ENCODE data around the gene PKDCC. TPM values are rescaled to one million over a fixed set of nuclear protein-coding genes. Genes with fewer than 3 reads are reported as not detected.

Gene PKDCC
- total RNA-seq, 1 donor from 2014 or later: 210 TPM

DNA sequence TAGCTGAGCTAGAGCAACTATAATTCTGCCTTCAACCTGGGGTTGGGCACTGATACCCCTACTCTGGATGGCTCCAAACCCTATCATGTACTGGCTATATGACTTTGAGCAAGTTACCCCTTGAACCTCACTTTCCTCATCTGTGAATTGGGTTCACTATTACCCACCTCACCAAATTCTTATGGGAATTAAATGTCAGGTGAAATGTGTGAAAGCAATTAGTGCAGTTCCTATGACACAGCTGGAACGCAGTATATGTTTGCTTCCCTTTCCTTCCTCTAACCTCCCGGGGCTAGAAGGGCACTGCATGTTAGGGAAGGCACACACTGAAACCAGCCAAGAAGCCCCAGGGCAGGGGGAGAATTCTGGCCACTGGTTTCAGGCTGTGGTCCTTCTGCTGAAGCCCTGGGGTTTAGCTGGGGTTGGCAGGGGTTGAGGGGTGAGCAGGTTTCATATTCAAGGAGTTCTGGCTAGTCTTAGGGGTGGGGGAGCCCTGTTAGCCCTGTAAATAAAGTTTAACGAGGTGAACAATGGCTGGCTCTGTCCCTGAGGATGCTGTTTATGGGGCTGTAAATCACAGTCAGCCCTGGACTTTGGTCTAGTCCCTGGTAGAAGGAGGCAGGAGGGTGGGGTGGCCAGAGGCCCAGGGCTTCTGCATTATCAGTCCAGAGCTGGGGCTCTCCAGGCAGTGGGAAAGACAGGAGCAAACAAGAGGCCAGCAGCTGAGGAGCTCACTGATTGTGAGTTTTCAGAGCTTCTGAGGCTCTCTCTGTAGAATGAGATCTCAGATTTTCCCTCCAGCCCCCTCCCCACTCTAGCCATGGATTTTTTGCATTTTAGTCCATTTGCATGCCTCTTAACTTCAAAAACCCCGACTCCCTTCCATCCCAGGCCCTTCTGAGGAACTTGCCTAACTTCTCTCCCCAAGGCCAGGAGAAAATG, 8.0 kb downstream of the PKDCC start:
- Histone ChIP-seq H3K27me3 (no peaks in the 10 kb centered on the region), H3K4me3 (no peak overlapping the region), H3K36me3 (peaks cover 50 to 63% of the 10 kb centered on the region in 2 donors), H3K9me3 (no peaks in the 10 kb centered on the region), H3K4me1 (peaks cover 30 to 72% of the 10 kb centered on the region in 2 donors), H3K27ac (peak overlapping the region; percentile 97 to 98)
- intact Hi-C loops (cut with DNase I): no loop called here
- TF ChIP-seq, protein P1, sequence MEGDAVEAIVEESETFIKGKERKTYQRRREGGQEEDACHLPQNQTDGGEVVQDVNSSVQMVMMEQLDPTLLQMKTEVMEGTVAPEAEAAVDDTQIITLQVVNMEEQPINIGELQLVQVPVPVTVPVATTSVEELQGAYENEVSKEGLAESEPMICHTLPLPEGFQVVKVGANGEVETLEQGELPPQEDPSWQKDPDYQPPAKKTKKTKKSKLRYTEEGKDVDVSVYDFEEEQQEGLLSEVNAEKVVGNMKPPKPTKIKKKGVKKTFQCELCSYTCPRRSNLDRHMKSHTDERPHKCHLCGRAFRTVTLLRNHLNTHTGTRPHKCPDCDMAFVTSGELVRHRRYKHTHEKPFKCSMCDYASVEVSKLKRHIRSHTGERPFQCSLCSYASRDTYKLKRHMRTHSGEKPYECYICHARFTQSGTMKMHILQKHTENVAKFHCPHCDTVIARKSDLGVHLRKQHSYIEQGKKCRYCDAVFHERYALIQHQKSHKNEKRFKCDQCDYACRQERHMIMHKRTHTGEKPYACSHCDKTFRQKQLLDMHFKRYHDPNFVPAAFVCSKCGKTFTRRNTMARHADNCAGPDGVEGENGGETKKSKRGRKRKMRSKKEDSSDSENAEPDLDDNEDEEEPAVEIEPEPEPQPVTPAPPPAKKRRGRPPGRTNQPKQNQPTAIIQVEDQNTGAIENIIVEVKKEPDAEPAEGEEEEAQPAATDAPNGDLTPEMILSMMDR (IDR thresholded peaks at IDR 0.05): no peak
- no peak for DNase-seq (ENCODE audit: low spot score in 2 of 2)

DNA sequence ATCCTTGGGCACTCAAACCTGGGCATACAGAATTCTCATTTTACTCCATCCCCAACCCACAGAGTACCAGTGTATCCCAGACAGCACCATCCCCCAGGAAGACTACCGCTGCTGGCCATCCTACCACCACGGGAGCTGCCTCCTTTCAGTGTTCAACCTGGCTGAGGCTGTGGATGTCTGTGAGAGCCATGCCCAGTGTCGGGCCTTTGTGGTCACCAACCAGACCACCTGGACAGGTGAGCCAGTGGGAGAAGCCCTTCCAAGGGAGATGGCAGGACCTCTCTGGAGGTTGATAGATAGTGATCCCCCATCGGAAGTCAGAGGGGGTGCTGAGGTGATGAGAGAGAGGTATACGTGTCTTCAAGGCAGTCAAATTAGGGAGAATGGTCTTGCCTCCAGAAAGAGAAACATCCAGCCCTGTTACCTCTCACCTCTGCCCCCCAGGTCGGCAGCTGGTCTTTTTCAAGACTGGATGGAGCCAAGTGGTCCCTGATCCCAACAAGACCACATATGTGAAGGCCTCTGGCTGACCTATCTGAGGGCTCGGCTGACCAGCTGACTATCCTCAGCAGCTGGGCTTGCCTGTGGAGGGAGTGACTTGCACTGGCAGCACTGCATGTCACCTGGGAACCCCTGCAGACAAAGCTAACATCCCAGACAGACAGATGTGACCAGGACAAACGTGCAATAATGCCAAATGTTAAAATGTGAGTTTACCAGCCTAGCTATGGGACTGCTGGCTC, 9.5 kb downstream of the PKDCC start:
- H3K9me3 ChIP-seq: no peaks in the 10 kb centered on the region
- peak overlapping the region; percentile 97 to 98 for H3K27ac ChIP-seq
- H3K36me3 ChIP-seq: peaks cover 50 to 63% of the 10 kb centered on the region in 2 donors
- no peak overlapping the region for H3K4me3 ChIP-seq
- intact Hi-C loops (cut with DNase I): no loop called here
- H3K27me3 ChIP-seq: no peaks in the 10 kb centered on the region
- peaks cover 36 to 70% of the 10 kb centered on the region in 2 donors for H3K4me1 ChIP-seq
- TF ChIP-seq, protein P1 (IDR thresholded peaks at IDR 0.05): no peak
- no peak for DNase-seq (ENCODE audit: low spot score in 2 of 2)

DNA sequence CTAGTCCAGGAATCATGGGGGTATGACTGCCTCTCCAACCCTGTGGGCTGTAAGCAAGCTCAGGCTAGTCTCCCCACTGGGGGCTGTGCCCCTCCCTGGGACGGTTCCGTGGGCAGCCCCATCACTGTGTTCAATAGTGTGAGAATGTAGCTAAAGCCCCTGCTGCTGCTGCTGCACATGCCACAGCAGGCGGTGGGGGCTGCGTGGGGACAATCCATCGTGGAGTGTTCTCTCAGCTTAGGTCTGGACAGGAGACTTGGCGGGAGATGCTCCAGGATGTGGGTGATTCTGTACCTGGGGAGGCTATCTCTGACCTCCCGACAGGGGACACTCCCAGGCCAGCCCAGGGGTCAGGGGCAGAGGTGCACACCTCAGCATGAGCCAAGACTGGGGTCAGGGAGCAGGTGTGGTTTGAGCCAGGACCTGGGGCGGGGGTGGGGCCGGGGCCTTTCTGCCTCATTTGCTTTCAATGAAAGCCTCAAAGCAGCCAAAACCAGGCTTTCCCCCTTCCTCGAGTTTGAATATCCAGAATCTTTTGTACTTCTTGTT, 10.2 kb downstream of the PKDCC start:
- TF ChIP-seq, protein P1 (IDR thresholded peaks at IDR 0.05): no peak
- Histone ChIP-seq H3K27me3 (no peaks in the 10 kb centered on the region), H3K27ac (peak overlapping the region; percentile 97 to 98), H3K4me1 (peaks cover 36 to 68% of the 10 kb centered on the region in 2 donors), H3K9me3 (no peaks in the 10 kb centered on the region), H3K4me3 (no peak overlapping the region), H3K36me3 (peaks cover 50 to 63% of the 10 kb centered on the region in 2 donors)
- no peak for DNase-seq (ENCODE audit: low spot score in 2 of 2)
- intact Hi-C loops (cut with DNase I): no loop called here

DNA sequence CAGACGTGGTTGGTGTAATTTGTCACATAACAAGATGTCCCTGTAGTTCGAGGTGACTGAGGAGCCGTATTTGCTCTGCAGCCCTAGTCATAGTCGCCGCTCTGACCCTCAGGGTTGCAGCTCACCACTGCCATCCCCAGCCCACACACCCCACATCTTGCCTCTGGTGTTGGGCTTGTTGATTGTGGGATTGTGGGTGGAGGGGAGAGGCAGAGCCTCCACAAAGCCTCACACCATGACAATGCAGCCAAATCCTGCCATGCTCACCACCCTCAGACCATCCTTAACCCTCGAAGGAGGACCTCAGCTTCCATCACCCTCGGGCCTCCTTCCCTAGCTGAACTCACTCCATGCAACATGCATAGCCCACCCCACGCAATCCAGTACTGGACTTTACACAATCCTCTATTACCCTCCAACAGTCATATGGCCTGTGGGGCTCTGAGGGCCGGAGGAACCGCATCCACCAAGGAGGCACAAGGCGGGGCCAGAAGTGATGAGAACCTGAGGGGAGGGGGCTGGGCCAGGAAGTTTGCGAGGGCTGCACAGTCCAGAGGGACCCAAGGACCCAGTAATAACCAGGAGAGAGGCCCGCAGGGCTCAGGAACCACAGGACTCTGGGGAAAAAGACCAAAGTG, 11.6 kb downstream of the PKDCC start:
- Histone ChIP-seq H3K4me3 (no peak overlapping the region), H3K9me3 (no peaks in the 10 kb centered on the region), H3K4me1 (peaks cover 34 to 70% of the 10 kb centered on the region in 2 donors), H3K27ac (peak overlapping the region; percentile 97 to 98), H3K27me3 (no peaks in the 10 kb centered on the region), H3K36me3 (peaks cover 50 to 55% of the 10 kb centered on the region in 2 donors)
- intact Hi-C loops (cut with DNase I): no loop called here
- TF ChIP-seq, protein P1 (IDR thresholded peaks at IDR 0.05): no peak
- DNase-seq (ENCODE audit: low spot score in 2 of 2): no peak

DNA sequence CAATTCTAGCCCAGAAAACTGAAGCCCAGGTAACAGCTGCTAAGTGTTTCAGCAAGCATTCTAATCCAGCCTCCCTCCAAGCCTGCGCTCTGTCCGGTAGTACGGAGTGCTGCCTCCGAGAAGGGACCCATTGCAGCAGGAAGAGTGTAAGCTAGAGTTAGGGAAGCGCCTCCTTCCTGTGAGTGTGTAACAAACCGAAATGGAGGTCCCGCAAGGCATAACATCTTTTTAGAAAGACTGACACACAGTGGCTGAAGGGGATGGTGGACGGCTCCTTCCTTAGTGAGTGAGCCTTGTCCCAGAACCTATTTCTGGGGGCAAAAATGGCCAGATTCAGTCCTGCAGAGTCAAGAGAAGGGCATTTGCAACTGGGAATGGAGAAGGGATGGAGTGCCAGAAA, 12.2 kb downstream of the PKDCC start:
- Histone ChIP-seq H3K27me3 (no peaks in the 10 kb centered on the region), H3K27ac (peak overlapping the region; percentile 97 to 98), H3K4me1 (peaks cover 29 to 66% of the 10 kb centered on the region in 2 donors), H3K36me3 (peaks cover 47 to 51% of the 10 kb centered on the region in 2 donors), H3K9me3 (no peaks in the 10 kb centered on the region), H3K4me3 (no peak overlapping the region)
- TF ChIP-seq, protein P1 (IDR thresholded peaks at IDR 0.05): peak in 1 of 3 experiments; percentile 10
- intact Hi-C loops (cut with DNase I): no loop called here
- DNase-seq (ENCODE audit: low spot score in 2 of 2): no peak

Data from ascending aorta (tissue), 2 donors.